ENCODE results near the gene FCER1G.

GRCh38 chr1:161244888-161245287 lies 29.8 kb downstream of the FCER1G start:
- TF ChIP-seq, protein P1, sequence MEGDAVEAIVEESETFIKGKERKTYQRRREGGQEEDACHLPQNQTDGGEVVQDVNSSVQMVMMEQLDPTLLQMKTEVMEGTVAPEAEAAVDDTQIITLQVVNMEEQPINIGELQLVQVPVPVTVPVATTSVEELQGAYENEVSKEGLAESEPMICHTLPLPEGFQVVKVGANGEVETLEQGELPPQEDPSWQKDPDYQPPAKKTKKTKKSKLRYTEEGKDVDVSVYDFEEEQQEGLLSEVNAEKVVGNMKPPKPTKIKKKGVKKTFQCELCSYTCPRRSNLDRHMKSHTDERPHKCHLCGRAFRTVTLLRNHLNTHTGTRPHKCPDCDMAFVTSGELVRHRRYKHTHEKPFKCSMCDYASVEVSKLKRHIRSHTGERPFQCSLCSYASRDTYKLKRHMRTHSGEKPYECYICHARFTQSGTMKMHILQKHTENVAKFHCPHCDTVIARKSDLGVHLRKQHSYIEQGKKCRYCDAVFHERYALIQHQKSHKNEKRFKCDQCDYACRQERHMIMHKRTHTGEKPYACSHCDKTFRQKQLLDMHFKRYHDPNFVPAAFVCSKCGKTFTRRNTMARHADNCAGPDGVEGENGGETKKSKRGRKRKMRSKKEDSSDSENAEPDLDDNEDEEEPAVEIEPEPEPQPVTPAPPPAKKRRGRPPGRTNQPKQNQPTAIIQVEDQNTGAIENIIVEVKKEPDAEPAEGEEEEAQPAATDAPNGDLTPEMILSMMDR (IDR thresholded peaks at IDR 0.05), result no peak
- TF ChIP-seq POLR2A (IDR thresholded peaks at IDR 0.05), result no peak
